Measurements from ENCODE around the gene CD96.

GRCh38 chr3:111653766-111654165 lies 111.8 kb downstream of the CD96 start:
- TF ChIP-seq CTCF (conservative IDR thresholded peaks at IDR 0.05 in 1 of 2, IDR thresholded peaks at IDR 0.05 in 1 of 2; ENCODE audit: extremely low read depth in 1 of 2, insufficient read depth in 1 of 2, low read depth in 1 of 2, low read length in 2 of 2) (no peak), EZH2 (IDR thresholded peaks at IDR 0.05; ENCODE audit: borderline replicate concordance, low read length) (no peak)
